Activated CD4-positive, alpha-beta memory T cell treated with anti-CD3 and anti-CD28 coated beads for 36 hours (primary cell): ENCODE data around the gene CLK1. TPM values are rescaled to one million over a fixed set of nuclear protein-coding genes. Genes with fewer than 3 reads are reported as not detected.

ENCODE experiments used
- CTCF ChIA-PET: fragments of 350-600 bp; sonication (Branson Sonifier 250); formaldehyde crosslinking; loops from one replicate; lab custom pipeline; 2021; ENCODE audit warnings: antibody characterized with exemption, inconsistent platforms; lab: Charles Lee
- POLR2A ChIA-PET: fragments of 350-600 bp; sonication (Branson Sonifier 250); formaldehyde crosslinking; loops from one replicate; lab custom pipeline; 2021; ENCODE audit warnings: antibody characterized with exemption; lab: Charles Lee
- DNase-seq: peaks from one replicate; pipeline ENCODE4 v3.0.0-alpha.2; 2020
- H3K27ac Mint-ChIP-seq: one replicate; pipeline ENCODE4 v1.8.0; 2021; ENCODE audit warnings: mixed read lengths
- H3K27me3 Mint-ChIP-seq: one replicate; pipeline ENCODE4 v1.8.0; 2021; ENCODE audit warnings: mixed read lengths
- H3K36me3 Mint-ChIP-seq: one replicate; pipeline ENCODE4 v1.8.0; 2021; ENCODE audit warnings: mixed read lengths
- H3K4me1 Mint-ChIP-seq: one replicate; pipeline ENCODE4 v1.8.0; 2021; ENCODE audit warnings: low read depth, mixed read lengths
- H3K4me3 Mint-ChIP-seq: one replicate; pipeline ENCODE4 v1.8.0; 2021; ENCODE audit warnings: mild to moderate bottlenecking, mixed read lengths
- H3K9me3 Mint-ChIP-seq: one replicate; pipeline ENCODE4 v1.8.0; 2021; ENCODE audit warnings: mixed read lengths
- intact Hi-C: fragments of 100-400 bp; cut with micrococcal nuclease; formaldehyde crosslinking; loops from one replicate; pipeline ENCODE4 v1.15.1; 2023
- total RNA-seq, 2 experiments: library from RNA; stranded (reverse); gene quantifications; one replicate each; pipeline ENCODE4 v1.2.3, GENCODE V29; 2021

The CLK1 gene
- total RNA-seq, 2 experiments from 2014 or later: 112 to 114 TPM

- intact Hi-C loops: no loop called here
- ChIA-PET CTCF (no interaction called here), POLR2A (no interaction called here)
- Mint-ChIP-seq H3K27me3 (no peaks in the 10 kb centered on the region), H3K4me1 (peaks cover 6% of the 10 kb centered on the region), H3K36me3 (peaks cover 40% of the 10 kb centered on the region), H3K27ac (no peak overlapping the region), H3K9me3 (no peaks in the 10 kb centered on the region), H3K4me3 (no peak overlapping the region)
- DNase-seq: no peak
Measured at GRCh38 chr2:200877443-200877842, 13.0 kb upstream of the CLK1 start.

GRCh38 chr2:200873560-200873959, 9.1 kb upstream of the CLK1 start:
- intact Hi-C loops: no loop called here
- Mint-ChIP-seq H3K36me3 (peaks cover 36% of the 10 kb centered on the region), H3K4me3 (no peak overlapping the region), H3K4me1 (peaks cover 13% of the 10 kb centered on the region), H3K27me3 (no peaks in the 10 kb centered on the region), H3K9me3 (no peaks in the 10 kb centered on the region), H3K27ac (no peak overlapping the region)
- ChIA-PET POLR2A (no interaction called here), CTCF (no interaction called here)
- DNase-seq: no peak

DNA sequence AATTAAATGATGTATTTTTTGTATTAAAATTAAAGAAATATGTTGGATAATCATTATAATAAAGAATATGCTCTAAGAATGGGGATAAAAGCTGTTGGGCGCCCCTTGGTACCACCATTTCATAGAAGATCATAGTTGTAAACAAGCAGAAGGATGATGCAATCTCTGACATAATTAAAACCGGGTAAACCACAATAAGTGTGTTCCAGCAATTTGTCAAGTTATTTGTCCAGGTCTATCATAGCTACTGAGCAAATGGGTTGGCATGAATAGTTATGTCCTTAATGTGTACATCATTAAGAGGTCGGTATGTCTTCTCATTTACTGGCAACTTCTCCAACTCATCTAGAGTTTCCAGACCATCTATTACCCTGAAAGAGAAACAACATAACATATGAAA, 6.7 kb upstream of the CLK1 start:
- CTCF ChIA-PET: no interaction called here
- H3K27me3 Mint-ChIP-seq: no peaks in the 10 kb centered on the region
- no peak for DNase-seq
- H3K27ac Mint-ChIP-seq: peak overlapping the region; percentile 64
- H3K4me3 Mint-ChIP-seq: no peak overlapping the region
- intact Hi-C loops: no loop called here
- H3K36me3 Mint-ChIP-seq: peaks cover 33% of the 10 kb centered on the region
- no peaks in the 10 kb centered on the region for H3K9me3 Mint-ChIP-seq
- peaks cover 14% of the 10 kb centered on the region for H3K4me1 Mint-ChIP-seq
- POLR2A ChIA-PET: interaction anchor here (1.2 kb wide), 1 partner anchor 55 kb away, joined by 4 read pairs; no protein-coding TSS in a partner anchor

GRCh38 chr2:200869014-200869413, 4.6 kb upstream of the CLK1 start:
- Mint-ChIP-seq H3K4me3 (no peak overlapping the region), H3K9me3 (no peaks in the 10 kb centered on the region), H3K36me3 (peaks cover 23% of the 10 kb centered on the region), H3K27me3 (no peaks in the 10 kb centered on the region), H3K27ac (no peak overlapping the region), H3K4me1 (peaks cover 21% of the 10 kb centered on the region)
- POLR2A ChIA-PET: interaction anchor here (2.2 kb wide), 1 partner anchor 18 kb away, joined by 10 read pairs; no protein-coding TSS in a partner anchor
- CTCF ChIA-PET: no interaction called here
- intact Hi-C loops: no loop called here
- no peak for DNase-seq

- Mint-ChIP-seq H3K27me3 (no peaks in the 10 kb centered on the region), H3K27ac (peak overlapping the region; percentile 100), H3K36me3 (peaks cover 51% of the 10 kb centered on the region), H3K4me3 (peak overlapping the region; percentile 87), H3K9me3 (no peaks in the 10 kb centered on the region), H3K4me1 (peaks cover 36% of the 10 kb centered on the region)
- ChIA-PET CTCF (interaction anchor here (0.6 to 1.9 kb wide), 8 partner anchors 25 to 370 kb away, joined by 3 to 7 read pairs (median 4); partner anchors contain the start of genes NIF3L1 and PPIL3), POLR2A (interaction anchor here (0.7 to 3.0 kb wide), 24 partner anchors 16 to 1403 kb away, joined by 3 to 54 read pairs (median 5); partner anchors contain the start of genes BZW1, CASP10, CASP8 and CFLAR)
- DNase-seq: peak; percentile 40
- intact Hi-C loops: loop anchor here (1.0 to 5.0 kb wide), 6 partner anchors 26 to 399 kb away; partner anchors contain the start of genes CFLAR, HYCC2, NIF3L1 and PPIL3
Measured at GRCh38 chr2:200863782-200864175, 679 bp downstream of the CLK1 start.

DNA sequence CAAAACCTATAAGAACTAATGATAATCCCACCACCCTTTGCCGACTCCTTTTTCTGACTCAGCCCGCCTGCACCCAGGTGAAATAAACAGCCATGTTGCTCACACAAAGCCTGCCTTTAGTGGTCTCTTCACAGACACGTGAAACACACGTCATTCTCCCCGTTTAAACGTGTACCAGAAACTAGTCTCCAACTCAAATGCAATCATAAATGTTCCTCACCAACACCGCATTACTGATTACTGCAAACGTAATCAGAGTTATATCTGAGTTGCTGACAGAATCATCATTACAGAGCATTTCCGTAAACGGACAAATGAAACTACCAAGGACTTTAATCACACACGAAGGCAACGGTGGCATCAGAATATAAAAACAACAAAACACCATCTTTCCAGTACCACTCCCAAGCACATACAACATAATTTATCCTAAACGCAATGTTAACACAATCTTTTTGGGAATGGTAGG, 1.9 kb downstream of the CLK1 start:
- intact Hi-C loops: loop anchor here (1.0 to 5.0 kb wide), 7 partner anchors 48 to 400 kb away; partner anchors contain the start of gene SGO2
- ChIA-PET POLR2A (interaction anchor here (1.0 to 3.0 kb wide), 3 partner anchors 260 to 371 kb away, joined by 3 to 44 read pairs (median 15); no protein-coding TSS in a partner anchor), CTCF (no interaction called here)
- Mint-ChIP-seq H3K9me3 (no peaks in the 10 kb centered on the region), H3K27me3 (no peaks in the 10 kb centered on the region), H3K4me3 (peak overlapping the region; percentile 87), H3K36me3 (peaks cover 63% of the 10 kb centered on the region), H3K4me1 (peaks cover 46% of the 10 kb centered on the region), H3K27ac (peak overlapping the region; percentile 100)
- DNase-seq: peak; percentile 81

- CTCF ChIA-PET: interaction anchor here (0.9 kb wide), 1 partner anchor 148 kb away, joined by 3 read pairs; no protein-coding TSS in a partner anchor
- Mint-ChIP-seq H3K9me3 (no peaks in the 10 kb centered on the region), H3K4me3 (peak overlapping the region; percentile 87), H3K4me1 (peaks cover 55% of the 10 kb centered on the region), H3K27me3 (no peaks in the 10 kb centered on the region), H3K27ac (peak overlapping the region; percentile 100), H3K36me3 (peaks cover 72% of the 10 kb centered on the region)
- POLR2A ChIA-PET: interaction anchor here (0.9 to 1.3 kb wide), 4 partner anchors 48 to 265 kb away, joined by 3 to 6 read pairs (median 3); no protein-coding TSS in a partner anchor
- no peak for DNase-seq
- intact Hi-C loops: loop anchor here (1.0 to 5.0 kb wide), 7 partner anchors 47 to 401 kb away; partner anchors contain the start of gene SGO2
Measured at GRCh38 chr2:200861617-200862155, 2.8 kb downstream of the CLK1 start.

DNA sequence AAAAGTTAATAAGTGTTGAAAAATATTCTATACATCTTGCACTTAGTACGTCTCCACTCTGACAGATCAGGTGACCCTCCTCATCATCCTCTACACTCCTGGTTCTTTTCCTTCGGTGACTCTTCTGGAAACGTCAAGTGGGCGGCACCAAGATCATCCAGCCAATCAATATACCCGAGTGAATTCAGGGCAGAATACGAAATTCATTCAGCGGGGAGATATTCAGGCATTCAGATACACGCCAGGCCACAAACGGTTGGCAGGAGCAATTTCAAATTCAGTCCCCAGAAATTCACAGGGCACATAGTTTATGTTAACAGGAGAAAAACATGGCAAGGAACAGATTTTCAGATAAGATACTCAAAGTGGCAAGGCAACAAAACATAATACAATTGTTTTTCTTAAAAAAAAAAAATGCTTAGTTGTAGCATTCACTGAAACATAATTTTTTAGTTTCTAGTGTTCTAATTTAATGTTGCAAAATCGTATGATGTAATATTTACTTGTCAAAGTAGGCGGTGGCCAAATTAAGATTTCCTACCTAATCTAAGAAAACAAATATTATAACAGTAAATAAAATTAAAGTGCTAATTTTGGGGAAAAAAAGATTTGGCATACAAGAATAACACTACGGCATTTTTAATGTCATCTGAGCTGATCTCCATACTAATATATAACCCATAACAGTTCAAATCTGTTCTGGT, 4.2 kb downstream of the CLK1 start:
- Mint-ChIP-seq H3K27me3 (no peaks in the 10 kb centered on the region), H3K27ac (peak overlapping the region; percentile 70), H3K4me1 (peaks cover 57% of the 10 kb centered on the region), H3K4me3 (peak overlapping the region; percentile 61), H3K9me3 (no peaks in the 10 kb centered on the region), H3K36me3 (peaks cover 77% of the 10 kb centered on the region)
- POLR2A ChIA-PET: interaction anchor here (0.6 to 2.0 kb wide), 3 partner anchors 10 to 43 kb away, joined by 4 to 9 read pairs (median 8); partner anchors contain the start of genes NIF3L1 and PPIL3
- DNase-seq: peak; percentile 58
- CTCF ChIA-PET: interaction anchor here (0.6 kb wide), 1 partner anchor 317 kb away, joined by 6 read pairs; no protein-coding TSS in a partner anchor
- intact Hi-C loops: loop anchor here (5.0 kb wide), 1 partner anchor 333 kb away; the partner anchor contains the start of gene SGO2

DNA sequence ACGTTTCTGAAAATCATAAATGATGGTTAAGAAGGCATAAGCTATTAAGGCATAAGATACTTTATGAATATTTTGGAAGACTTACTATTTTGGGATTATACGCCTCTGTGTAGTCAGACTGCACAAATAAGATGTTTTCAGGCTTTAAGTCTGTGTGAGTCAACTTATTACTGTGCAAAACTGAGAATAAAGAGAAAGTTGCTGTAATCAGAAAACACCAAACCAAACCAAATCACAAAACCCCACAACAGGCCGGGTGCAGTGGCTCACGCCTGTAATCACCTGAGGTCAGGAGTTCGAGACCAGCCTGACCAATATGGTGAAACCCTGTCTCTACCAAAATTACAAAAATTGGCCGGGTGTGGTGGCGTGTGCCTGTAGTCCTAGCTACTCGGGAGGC, 7.7 kb downstream of the CLK1 start:
- H3K27ac Mint-ChIP-seq: peak overlapping the region; percentile 13
- H3K4me3 Mint-ChIP-seq: no peak overlapping the region
- no peaks in the 10 kb centered on the region for H3K27me3 Mint-ChIP-seq
- H3K9me3 Mint-ChIP-seq: no peaks in the 10 kb centered on the region
- no peak for DNase-seq
- intact Hi-C loops: no loop called here
- H3K4me1 Mint-ChIP-seq: peaks cover 48% of the 10 kb centered on the region
- H3K36me3 Mint-ChIP-seq: peaks cover 81% of the 10 kb centered on the region
- POLR2A ChIA-PET: interaction anchor here (1.3 kb wide), 2 partner anchors 33 to 37 kb away, joined by 4 to 5 read pairs; partner anchors contain the start of gene NIF3L1
- CTCF ChIA-PET: interaction anchor here (0.9 to 1.1 kb wide), 2 partner anchors 121 to 143 kb away, joined by 3 to 6 read pairs; no protein-coding TSS in a partner anchor

DNA sequence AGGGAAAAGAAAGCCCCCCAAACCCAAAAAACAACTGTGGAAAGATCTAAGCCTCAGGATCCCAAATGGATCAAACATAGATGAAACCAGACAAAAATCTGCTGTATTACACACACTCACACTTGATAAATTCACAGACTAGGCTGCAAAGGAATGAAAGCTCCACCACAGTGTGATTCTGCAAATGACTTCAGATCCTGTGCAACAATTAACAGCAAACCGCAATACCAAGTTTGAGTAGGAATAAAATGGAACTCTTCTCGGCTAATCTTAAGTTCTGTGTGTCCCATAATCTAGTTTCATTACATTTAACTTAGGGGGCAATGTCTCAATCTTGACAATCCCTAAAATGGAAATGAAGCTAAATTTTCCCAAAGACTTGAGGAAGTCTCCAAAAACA, 11.9 kb downstream of the CLK1 start:
- intact Hi-C loops: no loop called here
- no peaks in the 10 kb centered on the region for H3K9me3 Mint-ChIP-seq
- H3K36me3 Mint-ChIP-seq: peaks cover 58% of the 10 kb centered on the region
- peaks cover 14% of the 10 kb centered on the region for H3K4me1 Mint-ChIP-seq
- H3K27ac Mint-ChIP-seq: peak overlapping the region; percentile 42
- CTCF ChIA-PET: no interaction called here
- no peak overlapping the region for H3K4me3 Mint-ChIP-seq
- no peaks in the 10 kb centered on the region for H3K27me3 Mint-ChIP-seq
- POLR2A ChIA-PET: interaction anchor here (1.0 to 1.3 kb wide), 2 partner anchors 26 to 38 kb away, joined by 3 read pairs; no protein-coding TSS in a partner anchor
- DNase-seq: no peak

DNA sequence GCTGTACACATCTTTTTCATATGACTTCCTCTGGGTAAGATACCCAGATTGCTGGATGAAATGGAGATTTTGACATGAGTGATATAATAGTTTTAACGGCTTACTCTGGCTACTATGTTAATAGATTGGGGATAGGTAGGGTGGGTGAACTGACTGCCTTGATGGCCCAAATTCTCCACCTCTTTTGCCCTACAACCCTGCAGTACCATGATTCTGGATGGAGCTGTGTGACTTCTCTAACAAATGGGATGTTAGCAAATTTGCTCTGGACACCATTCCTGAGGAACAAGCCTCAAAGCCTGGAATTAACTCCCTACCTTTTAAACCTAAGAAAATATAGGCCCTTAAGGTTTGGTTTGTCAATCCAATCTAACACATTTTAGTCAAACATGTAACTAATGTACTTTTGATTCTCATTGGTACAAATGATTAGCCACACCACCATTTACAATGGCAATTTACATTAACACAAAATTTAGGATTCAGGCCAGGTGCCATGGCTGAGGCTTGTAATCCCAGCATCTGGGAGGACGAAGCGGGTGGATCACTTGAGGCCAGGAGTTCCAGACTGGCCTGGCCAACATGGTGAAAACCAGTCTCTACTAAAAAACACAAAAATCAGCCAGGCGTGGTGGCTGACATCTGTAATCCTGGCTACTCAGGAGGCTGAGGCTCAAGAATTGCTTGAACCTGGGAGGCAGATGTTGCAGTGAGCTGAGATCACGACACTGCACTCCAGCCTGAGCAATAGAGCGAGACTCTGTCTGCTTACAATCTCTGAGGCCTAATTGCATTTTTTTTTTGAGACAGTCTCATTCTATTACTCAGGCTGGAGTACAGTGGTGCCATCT, 12.8 kb downstream of the CLK1 start:
- Mint-ChIP-seq H3K36me3 (peaks cover 48% of the 10 kb centered on the region), H3K27me3 (no peaks in the 10 kb centered on the region), H3K9me3 (no peaks in the 10 kb centered on the region), H3K27ac (no peak overlapping the region), H3K4me3 (no peak overlapping the region), H3K4me1 (peaks cover 4% of the 10 kb centered on the region)
- intact Hi-C loops: no loop called here
- DNase-seq: no peak
- ChIA-PET CTCF (no interaction called here), POLR2A (no interaction called here)
